Measurements from ENCODE around the gene TOP2A.

The TOP2A gene

GRCh38 chr17:40355804-40356758, 61.6 kb downstream of the TOP2A start:
- CTCF ChIA-PET = interaction anchor here (1.0 to 20.0 kb wide), 16 partner anchors 7 to 334 kb away, joined by 3 to 604 read pairs (median 12); partner anchors contain the start of genes GJD3, RARA and TOP2A
- no peak for DNase-seq (ENCODE audit: extremely low spot score)
- TF ChIP-seq CTCF (IDR thresholded peaks at IDR 0.05; ENCODE audit: control extremely low read depth, extremely low read depth, low read depth, missing control alignments) = no peak
- POLR2A ChIA-PET = interaction anchor here (0.7 kb wide), 1 partner anchor 35 kb away, joined by 3 read pairs; no protein-coding TSS in a partner anchor

- ChIA-PET POLR2A (no interaction called here), CTCF (interaction anchor here (0.7 to 20.0 kb wide), 36 partner anchors 8 to 1308 kb away, joined by 3 to 604 read pairs (median 5); partner anchors contain the start of genes GJD3, NR1D1, RARA and TOP2A)
- peak; percentile 84 for DNase-seq (ENCODE audit: extremely low spot score)
- peak; percentile 92 for TF ChIP-seq CTCF (IDR thresholded peaks at IDR 0.05; ENCODE audit: control extremely low read depth, extremely low read depth, low read depth, missing control alignments)
Observed at GRCh38 chr17:40355123-40355803, 62.4 kb downstream of the TOP2A start.

GRCh38 chr17:40354221-40355122, 63.2 kb downstream of the TOP2A start:
- no peak for TF ChIP-seq CTCF (IDR thresholded peaks at IDR 0.05; ENCODE audit: control extremely low read depth, extremely low read depth, low read depth, missing control alignments)
- POLR2A ChIA-PET = no interaction called here
- CTCF ChIA-PET = interaction anchor here (0.7 to 20.0 kb wide), 38 partner anchors 9 to 1308 kb away, joined by 3 to 604 read pairs (median 5); partner anchors contain the start of genes GJD3, NR1D1, RARA and TOP2A
- no peak for DNase-seq (ENCODE audit: extremely low spot score)

- POLR2A ChIA-PET = interaction anchor here (0.6 kb wide), 1 partner anchor 18 kb away, joined by 5 read pairs; no protein-coding TSS in a partner anchor
- CTCF ChIA-PET = interaction anchor here (1.3 to 20.0 kb wide), 11 partner anchors 11 to 196 kb away, joined by 3 to 604 read pairs (median 19); partner anchors contain the start of genes GJD3, RARA and TOP2A
- TF ChIP-seq CTCF (IDR thresholded peaks at IDR 0.05; ENCODE audit: control extremely low read depth, extremely low read depth, low read depth, missing control alignments) = no peak
- no peak for DNase-seq (ENCODE audit: extremely low spot score)
Observed at GRCh38 chr17:40352779-40353394, 64.8 kb downstream of the TOP2A start.

- DNase-seq (ENCODE audit: extremely low spot score) = no peak
- ChIA-PET POLR2A (interaction anchor here (0.6 kb wide), 1 partner anchor 18 kb away, joined by 5 read pairs; no protein-coding TSS in a partner anchor), CTCF (interaction anchor here (0.8 to 20.0 kb wide), 10 partner anchors 10 to 182 kb away, joined by 3 to 604 read pairs (median 4); partner anchors contain the start of genes GJD3 and RARA)
- TF ChIP-seq CTCF (IDR thresholded peaks at IDR 0.05; ENCODE audit: control extremely low read depth, extremely low read depth, low read depth, missing control alignments) = no peak
Observed at GRCh38 chr17:40352237-40352778, 65.4 kb downstream of the TOP2A start.
